HTERT RPE-1 (cell line): Measurements from ENCODE around the gene GEN1.
"Not testable (repeated sequence)": the region's sequence is repeated elsewhere in the genome, so short reads cannot be mapped to it uniquely, and the experiment has no call there.

ENCODE experiments used
- in situ Hi-C: fragments of 300-500 bp; cut with MboI; formaldehyde crosslinking; loops from 4 replicates; pipeline ENCODE4 v1.14.3; 2020; ENCODE audit warnings: low sequenced_read_pairs

The GEN1 gene

DNA sequence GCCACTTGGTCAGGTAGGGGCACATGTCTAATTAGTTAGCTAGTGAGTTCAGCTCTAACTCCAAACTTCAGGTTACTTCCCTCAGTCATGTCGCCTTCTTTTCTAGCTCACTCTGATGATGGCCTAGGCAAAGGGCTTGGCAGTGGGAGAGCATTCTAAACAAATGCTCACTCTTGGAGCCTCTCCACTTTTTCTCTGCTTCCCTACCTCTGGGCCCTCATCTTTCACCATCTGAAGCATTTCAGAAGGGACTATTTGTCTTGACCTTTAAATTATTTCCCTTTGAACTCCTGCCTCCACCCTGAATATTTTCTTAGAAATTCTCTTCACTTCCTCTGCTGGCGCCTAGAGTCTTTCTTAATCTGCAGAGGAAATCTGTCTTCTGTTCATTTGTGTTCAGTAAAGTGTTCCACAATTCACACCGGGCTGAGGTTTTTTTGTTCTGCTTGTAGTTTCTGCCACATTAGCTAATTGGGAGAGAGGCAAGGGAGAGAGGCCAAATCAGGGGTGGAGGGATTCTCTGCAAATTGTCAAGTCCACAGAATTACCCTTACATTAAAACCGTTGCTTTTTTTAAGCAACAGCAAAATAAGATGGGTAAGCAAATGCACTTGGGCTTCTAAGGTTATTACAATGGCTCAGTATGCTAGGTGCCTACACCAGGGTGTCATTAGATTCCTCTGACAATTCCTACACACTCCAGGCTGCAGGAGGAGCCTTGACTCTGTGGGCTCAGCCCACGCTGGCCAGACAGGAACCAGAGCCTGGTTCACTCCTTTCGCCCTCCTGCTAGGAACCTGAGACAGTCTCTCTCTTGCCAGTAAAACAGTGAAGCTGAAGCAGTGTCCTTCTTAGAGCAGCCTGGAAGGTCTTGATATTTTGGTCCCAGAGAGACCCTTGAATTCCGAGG lies 67.9 kb downstream of the GEN1 start:
- in situ Hi-C loops, result no loop called here

DNA sequence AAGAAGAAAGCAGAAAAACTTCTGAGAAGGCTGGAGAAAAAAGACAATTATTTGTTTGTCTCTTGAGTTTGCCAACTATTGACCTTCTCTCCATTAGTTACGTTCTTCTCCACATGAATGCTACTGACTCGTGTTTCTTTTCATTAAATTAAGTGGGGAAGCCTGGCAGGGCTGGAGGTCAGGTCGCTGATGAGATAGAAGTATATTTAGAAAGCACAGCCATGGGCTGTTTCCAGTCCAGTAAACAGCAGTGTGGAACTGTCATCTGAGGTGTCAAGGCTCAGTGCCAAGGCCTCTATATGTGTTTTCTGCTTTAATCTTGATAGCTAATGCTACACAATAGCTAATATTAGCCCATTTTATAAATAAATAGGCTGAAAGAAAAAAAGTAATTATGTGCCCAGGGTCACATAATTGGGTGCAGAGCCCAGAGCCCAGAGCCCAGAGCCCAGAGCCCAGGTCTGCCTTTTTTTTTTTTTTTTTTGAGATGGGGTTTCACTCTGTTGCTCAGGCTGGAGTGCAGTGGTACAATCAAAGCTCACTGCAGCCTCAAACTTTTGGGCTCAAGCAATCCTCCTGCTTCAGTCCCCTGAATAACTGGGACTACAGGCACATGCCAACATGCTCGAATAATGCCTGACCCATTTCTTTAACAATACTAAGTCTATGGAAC lies 68.6 kb downstream of the GEN1 start:
- in situ Hi-C loops, result no loop called here

DNA sequence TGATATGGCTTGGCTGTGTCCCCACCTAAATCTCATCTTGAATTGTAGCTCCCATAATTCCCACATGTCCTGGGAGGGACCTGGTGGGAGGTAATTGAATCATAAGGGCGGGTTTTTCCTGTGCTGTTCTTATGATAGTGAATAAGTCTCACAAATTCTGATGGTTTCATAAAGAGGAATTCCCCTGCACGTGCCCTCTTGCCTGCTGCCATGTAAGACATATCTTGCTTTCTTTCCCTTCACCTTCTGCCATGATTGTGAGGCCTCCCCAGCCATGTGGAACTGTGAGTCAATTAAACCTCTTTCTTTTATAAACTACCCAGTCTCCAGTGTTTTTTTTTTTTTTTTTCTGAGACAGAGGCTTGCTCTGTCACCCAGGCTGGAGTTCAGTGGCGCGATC lies 69.7 kb downstream of the GEN1 start:
- in situ Hi-C loops, result not testable (repeated sequence)

DNA sequence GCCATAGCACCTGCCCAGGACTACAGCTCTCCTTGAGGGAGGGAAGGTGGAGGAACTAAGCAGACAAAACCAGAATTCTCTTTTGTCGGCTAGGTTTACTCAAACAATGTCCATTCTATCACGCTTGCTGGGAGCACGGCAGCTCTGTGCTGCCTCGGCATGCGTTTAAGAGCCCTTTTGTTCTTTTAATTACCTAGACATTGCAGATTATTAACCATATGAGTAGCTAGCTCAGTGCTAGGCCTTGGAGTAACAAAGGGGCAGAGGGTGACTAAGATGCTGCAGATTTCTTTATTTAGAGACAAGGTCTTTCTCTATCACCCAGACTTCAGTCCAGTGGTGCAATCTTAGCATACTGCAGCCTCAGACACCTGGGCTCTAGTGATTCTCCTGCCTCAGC lies 73.4 kb downstream of the GEN1 start:
- in situ Hi-C loops, result no loop called here

DNA sequence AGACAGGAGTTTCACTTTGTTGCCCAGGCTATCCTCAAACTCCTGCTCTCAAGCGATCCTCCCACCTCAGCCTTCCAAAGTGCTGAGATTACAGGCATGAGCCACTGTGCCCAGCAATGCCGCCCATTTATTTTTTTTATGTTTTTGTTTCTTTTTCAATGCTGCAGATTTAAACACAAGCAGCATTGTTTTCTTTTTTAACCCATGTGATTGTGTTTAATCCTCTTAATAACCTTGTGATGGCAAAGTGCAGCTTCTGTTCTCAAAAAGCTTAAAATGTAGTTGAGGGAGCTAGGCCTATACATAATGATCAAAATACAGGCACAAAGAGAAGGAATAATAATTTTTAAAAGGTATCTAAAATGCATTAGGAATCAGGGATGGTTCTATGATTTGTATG lies 73.8 kb downstream of the GEN1 start:
- in situ Hi-C loops, result no loop called here

DNA sequence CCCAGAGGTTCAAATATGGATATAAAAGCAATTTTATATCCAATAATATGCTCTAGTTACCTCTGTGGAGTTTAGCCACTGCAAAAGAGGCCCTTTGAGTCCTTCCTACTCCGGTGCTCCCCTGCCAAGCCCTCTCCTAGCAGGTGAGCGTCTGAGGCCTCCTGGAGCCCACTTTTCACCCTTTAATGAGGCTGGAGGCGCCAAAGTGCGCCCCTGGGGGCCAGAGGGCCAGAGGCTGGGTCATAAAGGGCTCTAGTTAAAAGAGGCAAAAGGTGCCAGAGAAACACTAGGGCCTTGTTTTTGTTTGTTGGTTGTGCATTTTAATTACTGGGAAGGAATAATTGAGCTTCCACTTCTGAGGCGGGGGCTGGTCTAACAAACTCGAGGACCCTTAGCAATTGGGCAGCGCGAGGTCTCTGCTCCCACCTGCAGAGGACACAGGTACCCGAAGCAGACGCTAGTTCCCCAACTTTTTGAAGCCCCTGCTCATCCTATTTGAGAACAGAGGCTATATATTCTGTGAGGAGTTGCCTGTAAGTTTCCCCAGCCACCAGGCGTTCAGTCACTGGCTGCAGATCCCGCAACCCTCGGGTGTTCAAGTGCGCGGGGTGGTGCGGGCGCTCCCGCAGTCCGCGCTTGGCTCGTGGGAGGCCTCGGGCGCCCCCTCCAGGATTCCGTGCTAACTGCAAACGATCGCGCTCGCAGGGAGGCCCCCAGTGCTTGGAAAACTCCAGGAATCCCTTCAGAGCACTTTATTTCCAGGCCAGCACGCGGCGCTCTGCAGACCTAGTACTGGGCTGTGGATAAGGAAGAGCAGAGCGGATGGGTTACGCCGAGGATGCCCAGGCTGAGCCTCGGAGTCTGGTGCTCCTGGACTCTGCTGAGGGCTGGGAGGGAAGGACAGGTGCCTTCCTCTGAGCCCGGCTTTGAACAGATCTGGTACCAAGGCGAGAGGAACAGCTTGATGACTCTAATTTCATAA lies 76.4 kb downstream of the GEN1 start:
- in situ Hi-C loops, result no loop called here

DNA sequence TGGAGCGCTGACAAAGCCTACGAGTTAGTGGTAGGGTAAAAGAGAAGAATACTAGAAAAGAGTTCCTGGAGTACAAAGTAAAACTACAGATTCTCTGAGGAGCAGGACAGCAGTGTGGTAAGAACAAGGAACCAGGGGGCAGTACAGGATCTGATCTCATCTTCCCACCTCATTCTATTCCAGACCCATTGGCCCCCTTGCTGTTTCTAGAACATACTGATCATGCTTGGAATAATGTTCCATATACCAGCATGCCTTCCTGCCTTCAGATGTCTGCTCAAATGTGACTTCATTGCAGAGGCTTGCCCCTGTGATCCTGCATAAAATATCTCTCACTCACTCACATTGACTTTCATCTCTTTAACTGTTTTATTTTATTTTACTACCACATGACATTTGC lies 81.6 kb downstream of the GEN1 start:
- in situ Hi-C loops, result no loop called here
